Liver (tissue), 9 donors: Measurements from ENCODE around the gene SCAF8. TPM values are rescaled to one million over a fixed set of nuclear protein-coding genes. Genes with fewer than 3 reads are reported as not detected.

ENCODE experiments used
- DNase-seq: peaks from one replicate; pipeline ENCODE4 v3.0.0-alpha.2; 2017; ENCODE audit warnings: low spot score
- H3K27ac ChIP-seq, 2 donors: one replicate each; pipeline ENCODE4 v1.7.0; 2013; ENCODE audit warnings: inconsistent platforms in 2 of 2, low read length in 2 of 2, control low read depth in 1 of 2, low read depth in 1 of 2, mild to moderate bottlenecking in 1 of 2
- H3K27me3 ChIP-seq, 4 donors: one replicate each; pipeline versions ENCODE4 v1.6.1 to v1.7.0; 2013; ENCODE audit warnings: low read length in 3 of 4, inconsistent platforms in 1 of 4, mild to moderate bottlenecking in 1 of 4, moderate library complexity in 1 of 4; ENCODE audit not compliant: control insufficient read depth in 4 of 4, insufficient read depth in 4 of 4
- H3K36me3 ChIP-seq, 4 donors: one replicate each; pipeline versions ENCODE4 v1.6.1 to v1.7.0; 2013; ENCODE audit warnings: low read length in 3 of 4, mild to moderate bottlenecking in 3 of 4, low read depth in 1 of 4, moderate library complexity in 1 of 4; ENCODE audit not compliant: control insufficient read depth in 4 of 4, insufficient read depth in 3 of 4
- H3K4me1 ChIP-seq, 4 donors: one replicate each; pipeline versions ENCODE4 v1.6.1 to v1.7.0; 2013; ENCODE audit warnings: low read length in 3 of 4, mild to moderate bottlenecking in 3 of 4, moderate library complexity in 1 of 4; ENCODE audit not compliant: control insufficient read depth in 4 of 4, insufficient read depth in 4 of 4
- H3K4me3 ChIP-seq, 3 donors: one replicate each; pipeline versions ENCODE4 v1.6.1 to v1.7.0; 2013; ENCODE audit warnings: low read length in 3 of 3, control low read depth in 1 of 3, low read depth in 1 of 3, mild to moderate bottlenecking in 1 of 3
- H3K9ac ChIP-seq, 2 donors: one replicate each; pipeline ENCODE4 v1.7.0; 2013; ENCODE audit warnings: low read length in 2 of 2, mild to moderate bottlenecking in 2 of 2, moderate library complexity in 2 of 2, control low read depth in 1 of 2, low read depth in 1 of 2
- H3K9me3 ChIP-seq, 4 donors: one replicate each; pipeline versions ENCODE4 v1.6.1 to v1.7.0; 2013; ENCODE audit warnings: low read length in 3 of 4; ENCODE audit not compliant: control insufficient read depth in 4 of 4
- EGR1 ChIP-seq, 2 donors: IDR thresholded peaks; 2 replicates each; pipeline ENCODE4 v1.6.1; 2016 to 2018; ENCODE audit warnings: antibody characterized with exemption in 2 of 2, low read depth in 2 of 2
- FOXA1 ChIP-seq: IDR thresholded peaks from 2 replicates; pipeline ENCODE4 v1.6.1; 2016; ENCODE audit warnings: antibody characterized with exemption
- FOXA2 ChIP-seq: IDR thresholded peaks from 2 replicates; pipeline ENCODE4 v1.6.1; 2016; ENCODE audit warnings: antibody characterized with exemption
- GABPA ChIP-seq, 2 donors: IDR thresholded peaks in 1 of 2; conservative IDR thresholded peaks in 1 of 2; 2 replicates each; pipeline ENCODE4 v1.6.1; 2016; ENCODE audit warnings: antibody characterized with exemption in 2 of 2, mild to moderate bottlenecking in 1 of 2, moderate library complexity in 1 of 2
- HNF4A ChIP-seq, 2 donors: conservative IDR thresholded peaks; 2 replicates each; pipeline ENCODE4 v1.6.1; 2016; ENCODE audit warnings: antibody characterized with exemption in 2 of 2, mild to moderate bottlenecking in 2 of 2
- HNF4G ChIP-seq: IDR thresholded peaks from 2 replicates; pipeline ENCODE4 v1.6.1; 2016; ENCODE audit warnings: antibody characterized with exemption
- JUND ChIP-seq, 2 donors: IDR thresholded peaks; 2 replicates each; pipeline ENCODE4 v1.6.1; 2016; ENCODE audit warnings: antibody characterized with exemption in 2 of 2
- NR2F2 ChIP-seq: IDR thresholded peaks from 2 replicates; pipeline ENCODE4 v1.6.1; 2016; ENCODE audit warnings: antibody characterized with exemption
- RAD21 ChIP-seq, 2 donors: IDR thresholded peaks; 2 replicates each; pipeline ENCODE4 v1.6.1; 2016; ENCODE audit warnings: antibody characterized with exemption in 2 of 2, mild to moderate bottlenecking in 2 of 2
- RXRA ChIP-seq, 2 donors: IDR thresholded peaks; 2 replicates each; pipeline ENCODE4 v1.6.1; 2017 to 2018; ENCODE audit warnings: antibody characterized with exemption in 2 of 2, mild to moderate bottlenecking in 1 of 2
- SP1 ChIP-seq: IDR thresholded peaks from 2 replicates; pipeline ENCODE4 v1.6.1; 2018; ENCODE audit warnings: antibody characterized with exemption, mild to moderate bottlenecking
- TAF1 ChIP-seq: conservative IDR thresholded peaks from 2 replicates; pipeline ENCODE4 v1.6.1; 2016; ENCODE audit warnings: antibody characterized with exemption, mild to moderate bottlenecking
- YY1 ChIP-seq: IDR thresholded peaks from 2 replicates; pipeline ENCODE4 v1.6.1; 2016; ENCODE audit warnings: antibody characterized with exemption, mild to moderate bottlenecking
- whole genome bisulfite sequencing: extraction: QIAGEN DNeasy Blood & Tissue Kit; methylation state at CpG from one replicate; pipeline ENCODE4 v1.1.7; 2013; 5-methylcytosine and 5-hydroxymethylcytosine counted together
- polyA plus RNA-seq, 2 donors: library from polyadenylated mRNA; stranded (reverse) in 1 of 2; unstranded in 1 of 2; fragments of 200-250 nt in 1 of 2; fragments of >200 nt in 1 of 2; fragmentation: Nextera tagmentation in 1 of 2; extraction: Ambion mirVana in 1 of 2; gene quantifications; one replicate each; pipeline versions ENCODE4 v1.2.1 to v1.2.3, GENCODE V29; 2013 to 2015
- total RNA-seq, 2 donors: library from RNA; depleted of rRNA; stranded (reverse); fragments of >200 nt; gene quantifications; one replicate each; pipeline ENCODE4 v1.2.3, GENCODE V29; 2014
- TF ChIP-seq, protein P1 (sequence below): IDR thresholded peaks from 2 replicates; pipeline ENCODE4 v1.6.1; 2016; ENCODE audit warnings: antibody characterized with exemption
- TF ChIP-seq, protein P2 (sequence below): IDR thresholded peaks from 2 replicates; pipeline ENCODE4 v1.6.1; 2016; ENCODE audit warnings: antibody characterized with exemption
- TF ChIP-seq, protein P3 (sequence below): IDR thresholded peaks from 2 replicates; pipeline ENCODE4 v1.6.1; 2016; ENCODE audit warnings: antibody characterized with exemption, mild to moderate bottlenecking
- TF ChIP-seq, protein P4 (sequence below): IDR thresholded peaks from 2 replicates; pipeline ENCODE4 v1.6.1; 2016; ENCODE audit warnings: antibody characterized with exemption
- TF ChIP-seq, protein P5 (sequence below): fragments of 150-350 bp; IDR thresholded peaks from 2 replicates; pipeline ENCODE4 v1.5.1; 2017; ENCODE audit warnings: improper control_type of control experiment, low read depth, low read length; ENCODE audit not compliant: missing input control
- donor health status: healthy.
- donor health status: healthy.
- donor health status: healthy.
- donor health status: healthy.
- donor health status: healthy.

The SCAF8 gene
- total and polyA plus RNA-seq, 4 donors = 5.9 to 22.3 (median 12.5) TPM

DNA sequence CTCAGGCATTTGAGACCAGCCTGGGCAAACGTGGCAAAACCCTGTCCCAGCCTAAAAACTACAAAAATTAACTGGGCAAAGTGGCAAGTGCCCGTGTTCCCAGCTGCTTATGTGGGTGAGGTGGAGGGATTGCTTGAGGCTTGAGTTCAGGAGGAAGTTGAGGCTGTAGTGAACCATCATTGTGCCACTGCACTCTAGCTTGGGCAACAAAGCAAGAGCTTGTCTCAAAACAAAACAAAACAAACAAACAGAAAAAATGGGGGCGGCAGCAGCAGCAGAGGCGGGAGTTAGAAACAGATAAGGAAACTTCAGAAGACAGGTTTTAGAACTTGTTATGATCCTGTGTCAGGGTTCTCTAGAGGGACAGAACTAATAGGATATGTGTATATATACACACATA, 49.0 kb downstream of the SCAF8 start:
- H3K36me3 ChIP-seq = peaks cover 0 to 9% (median 6%) of the 10 kb centered on the region in 4 donors
- H3K4me3 ChIP-seq = no peak overlapping the region
- no peaks in the 10 kb centered on the region for H3K9me3 ChIP-seq
- no peak for TF ChIP-seq SP1
- TF ChIP-seq, protein P1, sequence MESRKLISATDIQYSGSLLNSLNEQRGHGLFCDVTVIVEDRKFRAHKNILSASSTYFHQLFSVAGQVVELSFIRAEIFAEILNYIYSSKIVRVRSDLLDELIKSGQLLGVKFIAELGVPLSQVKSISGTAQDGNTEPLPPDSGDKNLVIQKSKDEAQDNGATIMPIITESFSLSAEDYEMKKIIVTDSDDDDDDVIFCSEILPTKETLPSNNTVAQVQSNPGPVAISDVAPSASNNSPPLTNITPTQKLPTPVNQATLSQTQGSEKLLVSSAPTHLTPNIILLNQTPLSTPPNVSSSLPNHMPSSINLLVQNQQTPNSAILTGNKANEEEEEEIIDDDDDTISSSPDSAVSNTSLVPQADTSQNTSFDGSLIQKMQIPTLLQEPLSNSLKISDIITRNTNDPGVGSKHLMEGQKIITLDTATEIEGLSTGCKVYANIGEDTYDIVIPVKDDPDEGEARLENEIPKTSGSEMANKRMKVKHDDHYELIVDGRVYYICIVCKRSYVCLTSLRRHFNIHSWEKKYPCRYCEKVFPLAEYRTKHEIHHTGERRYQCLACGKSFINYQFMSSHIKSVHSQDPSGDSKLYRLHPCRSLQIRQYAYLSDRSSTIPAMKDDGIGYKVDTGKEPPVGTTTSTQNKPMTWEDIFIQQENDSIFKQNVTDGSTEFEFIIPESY = no peak
- TF ChIP-seq YY1 = no peak
- no peak for TF ChIP-seq EGR1 (IDR thresholded peaks at IDR 0.05; ENCODE audit: low read depth in 2 of 2)
- TF ChIP-seq RAD21 (IDR thresholded peaks at IDR 0.05) = no peak
- TF ChIP-seq, protein P2, sequence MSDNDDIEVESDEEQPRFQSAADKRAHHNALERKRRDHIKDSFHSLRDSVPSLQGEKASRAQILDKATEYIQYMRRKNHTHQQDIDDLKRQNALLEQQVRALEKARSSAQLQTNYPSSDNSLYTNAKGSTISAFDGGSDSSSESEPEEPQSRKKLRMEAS = no peak
- TF ChIP-seq, protein P3, sequence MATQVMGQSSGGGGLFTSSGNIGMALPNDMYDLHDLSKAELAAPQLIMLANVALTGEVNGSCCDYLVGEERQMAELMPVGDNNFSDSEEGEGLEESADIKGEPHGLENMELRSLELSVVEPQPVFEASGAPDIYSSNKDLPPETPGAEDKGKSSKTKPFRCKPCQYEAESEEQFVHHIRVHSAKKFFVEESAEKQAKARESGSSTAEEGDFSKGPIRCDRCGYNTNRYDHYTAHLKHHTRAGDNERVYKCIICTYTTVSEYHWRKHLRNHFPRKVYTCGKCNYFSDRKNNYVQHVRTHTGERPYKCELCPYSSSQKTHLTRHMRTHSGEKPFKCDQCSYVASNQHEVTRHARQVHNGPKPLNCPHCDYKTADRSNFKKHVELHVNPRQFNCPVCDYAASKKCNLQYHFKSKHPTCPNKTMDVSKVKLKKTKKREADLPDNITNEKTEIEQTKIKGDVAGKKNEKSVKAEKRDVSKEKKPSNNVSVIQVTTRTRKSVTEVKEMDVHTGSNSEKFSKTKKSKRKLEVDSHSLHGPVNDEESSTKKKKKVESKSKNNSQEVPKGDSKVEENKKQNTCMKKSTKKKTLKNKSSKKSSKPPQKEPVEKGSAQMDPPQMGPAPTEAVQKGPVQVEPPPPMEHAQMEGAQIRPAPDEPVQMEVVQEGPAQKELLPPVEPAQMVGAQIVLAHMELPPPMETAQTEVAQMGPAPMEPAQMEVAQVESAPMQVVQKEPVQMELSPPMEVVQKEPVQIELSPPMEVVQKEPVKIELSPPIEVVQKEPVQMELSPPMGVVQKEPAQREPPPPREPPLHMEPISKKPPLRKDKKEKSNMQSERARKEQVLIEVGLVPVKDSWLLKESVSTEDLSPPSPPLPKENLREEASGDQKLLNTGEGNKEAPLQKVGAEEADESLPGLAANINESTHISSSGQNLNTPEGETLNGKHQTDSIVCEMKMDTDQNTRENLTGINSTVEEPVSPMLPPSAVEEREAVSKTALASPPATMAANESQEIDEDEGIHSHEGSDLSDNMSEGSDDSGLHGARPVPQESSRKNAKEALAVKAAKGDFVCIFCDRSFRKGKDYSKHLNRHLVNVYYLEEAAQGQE = no peak
- TF ChIP-seq JUND (IDR thresholded peaks at IDR 0.05) = no peak
- TF ChIP-seq, protein P4, sequence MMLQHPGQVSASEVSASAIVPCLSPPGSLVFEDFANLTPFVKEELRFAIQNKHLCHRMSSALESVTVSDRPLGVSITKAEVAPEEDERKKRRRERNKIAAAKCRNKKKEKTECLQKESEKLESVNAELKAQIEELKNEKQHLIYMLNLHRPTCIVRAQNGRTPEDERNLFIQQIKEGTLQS = no peak
- TF ChIP-seq TAF1 = no peak
- TF ChIP-seq HNF4A (conservative IDR thresholded peaks at IDR 0.05) = no peak
- no peak for TF ChIP-seq RXRA (IDR thresholded peaks at IDR 0.05)
- TF ChIP-seq, protein P5, sequence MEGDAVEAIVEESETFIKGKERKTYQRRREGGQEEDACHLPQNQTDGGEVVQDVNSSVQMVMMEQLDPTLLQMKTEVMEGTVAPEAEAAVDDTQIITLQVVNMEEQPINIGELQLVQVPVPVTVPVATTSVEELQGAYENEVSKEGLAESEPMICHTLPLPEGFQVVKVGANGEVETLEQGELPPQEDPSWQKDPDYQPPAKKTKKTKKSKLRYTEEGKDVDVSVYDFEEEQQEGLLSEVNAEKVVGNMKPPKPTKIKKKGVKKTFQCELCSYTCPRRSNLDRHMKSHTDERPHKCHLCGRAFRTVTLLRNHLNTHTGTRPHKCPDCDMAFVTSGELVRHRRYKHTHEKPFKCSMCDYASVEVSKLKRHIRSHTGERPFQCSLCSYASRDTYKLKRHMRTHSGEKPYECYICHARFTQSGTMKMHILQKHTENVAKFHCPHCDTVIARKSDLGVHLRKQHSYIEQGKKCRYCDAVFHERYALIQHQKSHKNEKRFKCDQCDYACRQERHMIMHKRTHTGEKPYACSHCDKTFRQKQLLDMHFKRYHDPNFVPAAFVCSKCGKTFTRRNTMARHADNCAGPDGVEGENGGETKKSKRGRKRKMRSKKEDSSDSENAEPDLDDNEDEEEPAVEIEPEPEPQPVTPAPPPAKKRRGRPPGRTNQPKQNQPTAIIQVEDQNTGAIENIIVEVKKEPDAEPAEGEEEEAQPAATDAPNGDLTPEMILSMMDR = no peak
- no peak for TF ChIP-seq FOXA1
- TF ChIP-seq FOXA2 = no peak
- no peak for TF ChIP-seq NR2F2
- no peak for TF ChIP-seq GABPA (IDR thresholded peaks at IDR 0.05 in 1 of 2, conservative IDR thresholded peaks at IDR 0.05 in 1 of 2)
- TF ChIP-seq HNF4G = no peak
- 84% methylated on average over 4 of the region's 4 CpGs for WGBS
- H3K27ac ChIP-seq = no peak overlapping the region
- H3K4me1 ChIP-seq = peaks cover 0 to 10% (median 0%) of the 10 kb centered on the region in 4 donors
- DNase-seq = no peak
- no peak overlapping the region for H3K9ac ChIP-seq
- H3K27me3 ChIP-seq = no peaks in the 10 kb centered on the region
